ENCODE results near the gene CTBP1.

DNA sequence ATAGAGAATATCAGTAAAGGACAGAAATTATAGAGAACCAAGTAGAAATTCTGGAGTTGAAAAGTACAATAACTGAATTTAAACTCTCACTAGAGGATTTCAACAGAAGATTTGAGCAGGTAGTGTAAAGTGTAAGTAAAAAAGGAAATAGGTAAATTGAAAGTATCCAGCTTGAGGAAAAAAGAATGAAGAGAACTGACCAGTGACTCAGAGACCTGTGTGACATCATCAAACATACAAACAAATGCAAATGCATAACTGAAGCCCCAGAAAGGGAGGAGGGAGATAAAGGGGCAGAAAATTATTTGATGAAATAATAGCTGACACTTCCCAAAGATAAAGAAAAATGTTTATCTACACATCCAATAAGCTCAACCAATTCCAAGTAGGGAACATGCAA is 68.3 kb downstream of the CTBP1 start:
- no peak for TF ChIP-seq POLR2A (IDR thresholded peaks at IDR 0.05)
- TF ChIP-seq, protein P1, sequence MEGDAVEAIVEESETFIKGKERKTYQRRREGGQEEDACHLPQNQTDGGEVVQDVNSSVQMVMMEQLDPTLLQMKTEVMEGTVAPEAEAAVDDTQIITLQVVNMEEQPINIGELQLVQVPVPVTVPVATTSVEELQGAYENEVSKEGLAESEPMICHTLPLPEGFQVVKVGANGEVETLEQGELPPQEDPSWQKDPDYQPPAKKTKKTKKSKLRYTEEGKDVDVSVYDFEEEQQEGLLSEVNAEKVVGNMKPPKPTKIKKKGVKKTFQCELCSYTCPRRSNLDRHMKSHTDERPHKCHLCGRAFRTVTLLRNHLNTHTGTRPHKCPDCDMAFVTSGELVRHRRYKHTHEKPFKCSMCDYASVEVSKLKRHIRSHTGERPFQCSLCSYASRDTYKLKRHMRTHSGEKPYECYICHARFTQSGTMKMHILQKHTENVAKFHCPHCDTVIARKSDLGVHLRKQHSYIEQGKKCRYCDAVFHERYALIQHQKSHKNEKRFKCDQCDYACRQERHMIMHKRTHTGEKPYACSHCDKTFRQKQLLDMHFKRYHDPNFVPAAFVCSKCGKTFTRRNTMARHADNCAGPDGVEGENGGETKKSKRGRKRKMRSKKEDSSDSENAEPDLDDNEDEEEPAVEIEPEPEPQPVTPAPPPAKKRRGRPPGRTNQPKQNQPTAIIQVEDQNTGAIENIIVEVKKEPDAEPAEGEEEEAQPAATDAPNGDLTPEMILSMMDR (IDR thresholded peaks at IDR 0.05): no peak
- TF ChIP-seq POLR2AphosphoS5 (IDR thresholded peaks at IDR 0.05): no peak

Data from breast epithelium (tissue), 3 donors.